Renal cortex interstitium (tissue), 11 donors: ENCODE results near the gene VARS1. TPM values are rescaled to one million over a fixed set of nuclear protein-coding genes. Genes with fewer than 3 reads are reported as not detected.

Source experiments
- DNase-seq, 11 donors: peaks; one replicate each; pipeline ENCODE4 v3.0.0-alpha.2; 2013; ENCODE audit warnings: low read depth in 9 of 11, low spot score in 4 of 11; ENCODE audit errors: extremely low read depth in 1 of 11
- polyA plus RNA-seq, 3 donors: library from polyadenylated mRNA; unstranded; fragments of 120-200 nt; gene quantifications; one replicate each; pipeline ENCODE4 v1.2.1, GENCODE V29; 2013; ENCODE audit not compliant: insufficient read length in 3 of 3

VARS1 gene
- polyA plus RNA-seq, 3 donors = 58.7 to 72.2 (median 61.2) TPM

GRCh38 chr6:31762878-31763618, 32.5 kb downstream of the VARS1 start:
- no peak for DNase-seq

- no peak for DNase-seq
Observed at GRCh38 chr6:31762356-31762755, 33.2 kb downstream of the VARS1 start, which contains the start of gene SAPCD1. Gene SAPCD1 (plus strand): TSS chr6:31762656. CDS start chr6:31763055, 399 bp downstream.

- DNase-seq = no peak
Observed at GRCh38 chr6:31761343-31761742, 34.2 kb downstream of the VARS1 start.

- DNase-seq = no peak
Observed at GRCh38 chr6:31760790-31761189, 34.8 kb downstream of the VARS1 start.

GRCh38 chr6:31758281-31758680, 37.3 kb downstream of the VARS1 start:
- no peak for DNase-seq

- no peak for DNase-seq
Observed at GRCh38 chr6:31752739-31753319, 42.7 kb downstream of the VARS1 start.

- no peak for DNase-seq
Observed at GRCh38 chr6:31750411-31751022, 45.0 kb downstream of the VARS1 start.

- no peak for DNase-seq
Observed at GRCh38 chr6:31749301-31750036, 46.1 kb downstream of the VARS1 start.

Other genes with a start within 250 kb of the VARS1 start
- 10 to 100 TPM in 2 of 3 donors, 1 to 10 TPM in 1; 5.9 to 11.5 (median 11.0) TPM for gene ATP6V1G2, start 249.1 kb downstream of the VARS1 start, polyA plus RNA-seq
- gene NFKBIL1, start 248.1 kb downstream of the VARS1 start, polyA plus RNA-seq = 10 to 100 TPM; 17.0 to 28.4 (median 27.7) TPM
- gene LTA, start 223.5 kb downstream of the VARS1 start, polyA plus RNA-seq = under 1 TPM; 0.26 to 0.43 (median 0.33) TPM
- under 1 TPM; 0.18 to 0.40 (median 0.24) TPM for gene TNF, start 220.2 kb downstream of the VARS1 start, polyA plus RNA-seq
- 1 to 10 TPM in 2 of 3 donors, under 1 TPM in 1; 0.53 to 2.3 (median 2.2) TPM for gene LTB, start 213.3 kb downstream of the VARS1 start, polyA plus RNA-seq
- gene LST1, start 209.5 kb downstream of the VARS1 start, polyA plus RNA-seq = 1 to 10 TPM; 4.4 to 6.5 (median 6.3) TPM
- under 1 TPM in 2 of 3 donors, not detected in 1; 0.19 TPM for gene NCR3, start 202.7 kb downstream of the VARS1 start, polyA plus RNA-seq
- 10 to 100 TPM; 63.3 to 80.6 (median 78.2) TPM for gene AIF1, start 180.5 kb downstream of the VARS1 start, polyA plus RNA-seq
- 100 to 1,000 TPM; 161 to 211 (median 207) TPM for gene PRRC2A, start 175.0 kb downstream of the VARS1 start, polyA plus RNA-seq
- 100 to 1,000 TPM; 243 to 263 (median 257) TPM for gene BAG6, start 143.1 kb downstream of the VARS1 start, polyA plus RNA-seq
- 100 to 1,000 TPM; 105 to 114 (median 110) TPM for gene APOM, start 139.9 kb downstream of the VARS1 start, polyA plus RNA-seq
- gene C6orf47, start 135.0 kb downstream of the VARS1 start, polyA plus RNA-seq = 10 to 100 TPM; 17.3 to 22.9 (median 18.4) TPM
- gene GPANK1, start 130.8 kb downstream of the VARS1 start, polyA plus RNA-seq = 10 to 100 TPM; 28.1 to 33.1 (median 29.9) TPM
- 100 to 1,000 TPM; 232 to 252 (median 246) TPM for gene CSNK2B, start 129.7 kb downstream of the VARS1 start, polyA plus RNA-seq
- gene LY6G5B, start 125.8 kb downstream of the VARS1 start, polyA plus RNA-seq = 10 to 100 TPM; 22.8 to 30.6 (median 25.3) TPM
- gene LY6G5C, start 114.7 kb downstream of the VARS1 start, polyA plus RNA-seq = 1 to 10 TPM; 2.4 to 3.5 (median 3.4) TPM
- gene ABHD16A, start 92.4 kb downstream of the VARS1 start, polyA plus RNA-seq = 10 to 100 TPM; 52.4 to 70.9 (median 61.6) TPM
- gene LY6G6F, start 88.9 kb downstream of the VARS1 start, polyA plus RNA-seq = 1 to 10 TPM in 1 of 3 donors, under 1 TPM in 2; 0.44 to 1.2 (median 0.73) TPM
- gene LY6G6D, start 80.4 kb downstream of the VARS1 start, polyA plus RNA-seq = under 1 TPM in 1 of 3 donors, not detected in 2; 0.20 TPM
- gene LY6G6C, start 74.0 kb downstream of the VARS1 start, polyA plus RNA-seq = under 1 TPM in 2 of 3 donors, not detected in 1; 0.26 to 0.41 TPM
- gene MPIG6B, start 72.4 kb downstream of the VARS1 start, polyA plus RNA-seq = 1 to 10 TPM; 1.6 TPM
- 100 to 1,000 TPM; 152 to 237 (median 188) TPM for gene DDAH2, start 66.5 kb downstream of the VARS1 start, polyA plus RNA-seq
- gene CLIC1, start 59.2 kb downstream of the VARS1 start, polyA plus RNA-seq = 100 to 1,000 TPM; 268 to 296 (median 292) TPM
- gene MSH5, start 55.7 kb downstream of the VARS1 start, polyA plus RNA-seq = 10 to 100 TPM; 21.4 to 59.0 (median 22.1) TPM
- gene SAPCD1, start 33.1 kb downstream of the VARS1 start, polyA plus RNA-seq = 10 to 100 TPM in 2 of 3 donors, 1 to 10 TPM in 1; 6.8 to 17.2 (median 10.0) TPM
- 10 to 100 TPM in 1 of 3 donors, 1 to 10 TPM in 2; 7.3 to 13.9 (median 8.5) TPM for gene VWA7, start 18.4 kb downstream of the VARS1 start, polyA plus RNA-seq
- 10 to 100 TPM; 72.1 to 90.4 (median 82.4) TPM for gene LSM2, start 11.2 kb upstream of the VARS1 start, polyA plus RNA-seq
- gene HSPA1L, start 19.5 kb upstream of the VARS1 start, polyA plus RNA-seq = 1 to 10 TPM; 3.3 to 5.0 (median 4.0) TPM
- gene HSPA1A, start 19.8 kb upstream of the VARS1 start, polyA plus RNA-seq = 100 to 1,000 TPM in 2 of 3 donors, 10 to 100 TPM in 1; 84.4 to 121 (median 116) TPM
- 100 to 1,000 TPM; 119 to 167 (median 142) TPM for gene HSPA1B, start 32.0 kb upstream of the VARS1 start, polyA plus RNA-seq
- gene NEU1, start 67.1 kb upstream of the VARS1 start, polyA plus RNA-seq = 10 to 100 TPM; 74.6 to 79.3 (median 78.1) TPM
- 10 to 100 TPM; 40.7 to 82.8 (median 51.9) TPM for gene SLC44A4, start 83.2 kb upstream of the VARS1 start, polyA plus RNA-seq
- 10 to 100 TPM; 74.6 to 98.4 (median 83.9) TPM for gene EHMT2, start 101.9 kb upstream of the VARS1 start, polyA plus RNA-seq
- 10 to 100 TPM; 23.4 to 35.5 (median 23.6) TPM for gene ZBTB12, start 106.3 kb upstream of the VARS1 start, polyA plus RNA-seq
- 1 to 10 TPM; 3.0 to 4.2 (median 4.0) TPM for gene C2, start 132.0 kb upstream of the VARS1 start, polyA plus RNA-seq
- 1 to 10 TPM; 5.2 to 8.7 (median 6.6) TPM for gene CFB, start 150.3 kb upstream of the VARS1 start, polyA plus RNA-seq
- gene NELFE, start 163.2 kb upstream of the VARS1 start, polyA plus RNA-seq = 100 to 1,000 TPM in 1 of 3 donors, 10 to 100 TPM in 2; 89.5 to 103 (median 91.3) TPM
- 10 to 100 TPM; 42.3 to 49.0 (median 47.7) TPM for gene SKIC2, start 163.4 kb upstream of the VARS1 start, polyA plus RNA-seq
- 10 to 100 TPM; 22.1 to 32.3 (median 31.7) TPM for gene DXO, start 176.4 kb upstream of the VARS1 start, polyA plus RNA-seq
- gene C4A, start 186.3 kb upstream of the VARS1 start, polyA plus RNA-seq = 10 to 100 TPM; 15.7 to 22.4 (median 22.4) TPM
- 10 to 100 TPM; 17.4 to 23.3 (median 22.1) TPM for gene C4B, start 219.0 kb upstream of the VARS1 start, polyA plus RNA-seq
- gene CYP21A2, start 242.7 kb upstream of the VARS1 start, polyA plus RNA-seq = 1 to 10 TPM in 1 of 3 donors, under 1 TPM in 2; 0.24 to 1.0 (median 0.29) TPM